HG02642 (cell line): ENCODE results near the gene GTF3C5.
"Not testable (repeated sequence)": the region's sequence is repeated elsewhere in the genome, so short reads cannot be mapped to it uniquely, and the experiment has no call there.

Experiments
- ATAC-seq: cut with Tn5 transposase; IDR thresholded peaks from one replicate; pipeline ENCODE4 v1.9.1; 2021; ENCODE audit warnings: mild to moderate bottlenecking; ENCODE audit not compliant: unreplicated experiment, poor library complexity

Gene GTF3C5

GRCh38 chr9:133027134-133027533 lies 3.7 kb upstream of the GTF3C5 start:
- no peak for ATAC-seq

DNA sequence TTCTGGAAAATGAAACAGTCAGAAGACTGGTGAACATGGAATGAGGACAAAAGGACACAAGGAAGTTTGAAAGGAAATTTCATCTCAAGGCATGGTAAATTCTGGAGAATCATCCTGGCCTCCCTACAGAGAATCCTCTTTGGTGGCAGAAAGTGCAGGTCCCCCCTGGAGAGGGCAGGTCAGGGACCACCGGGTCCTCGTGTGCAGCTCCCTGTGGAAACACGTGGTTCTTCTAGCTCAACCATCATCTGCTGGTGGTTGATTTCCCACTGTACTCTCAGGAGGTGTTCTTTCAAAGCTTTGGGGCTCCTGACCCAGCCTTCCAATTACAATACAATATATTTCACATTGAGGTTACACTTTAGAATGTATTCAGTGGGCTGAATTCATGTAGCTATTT lies 2.6 kb upstream of the GTF3C5 start:
- no peak for ATAC-seq

- ATAC-seq: no peak
Observed at GRCh38 chr9:133029994-133030316, 842 bp upstream of the GTF3C5 start.

DNA sequence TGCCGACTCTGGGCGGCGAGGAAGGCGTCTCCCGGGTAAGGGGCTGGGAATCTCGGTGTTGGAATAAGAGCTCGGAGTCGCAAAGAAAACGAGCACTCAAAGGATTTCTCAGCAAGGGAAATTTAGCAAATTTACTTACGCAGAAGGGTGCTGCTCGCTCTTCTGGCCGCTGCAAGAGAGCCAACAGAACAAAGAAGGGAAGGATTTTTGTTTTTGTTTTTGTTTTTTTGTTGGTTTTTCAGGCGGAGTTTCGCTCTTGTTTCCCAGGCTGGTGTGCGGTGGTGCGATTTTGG lies 279 bp downstream of the GTF3C5 start:
- no peak for ATAC-seq

GRCh38 chr9:133031496-133031911 lies 707 bp downstream of the GTF3C5 start:
- ATAC-seq: no peak

GRCh38 chr9:133032171-133032570 lies 1.4 kb downstream of the GTF3C5 start:
- ATAC-seq: no peak

DNA sequence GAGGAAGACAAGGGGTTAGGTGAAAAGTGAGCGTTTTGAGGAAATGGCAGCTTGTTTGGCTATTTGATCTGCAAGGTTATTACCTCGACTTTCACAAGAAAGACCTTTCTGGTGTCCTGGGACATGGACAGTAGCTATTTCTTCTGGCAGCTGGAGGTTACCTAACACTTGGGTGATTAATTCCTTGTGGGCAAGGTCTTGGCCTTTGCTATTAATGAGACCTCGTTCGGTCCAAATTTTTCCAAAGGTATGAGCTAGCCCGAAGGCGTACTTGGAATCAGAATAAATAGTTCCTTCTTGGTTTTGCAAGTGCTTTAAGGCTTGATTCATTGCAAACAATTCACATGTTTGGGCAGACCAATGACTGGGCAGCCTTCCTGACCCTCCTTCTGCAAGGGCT lies 4.9 kb downstream of the GTF3C5 start:
- ATAC-seq: no peak

DNA sequence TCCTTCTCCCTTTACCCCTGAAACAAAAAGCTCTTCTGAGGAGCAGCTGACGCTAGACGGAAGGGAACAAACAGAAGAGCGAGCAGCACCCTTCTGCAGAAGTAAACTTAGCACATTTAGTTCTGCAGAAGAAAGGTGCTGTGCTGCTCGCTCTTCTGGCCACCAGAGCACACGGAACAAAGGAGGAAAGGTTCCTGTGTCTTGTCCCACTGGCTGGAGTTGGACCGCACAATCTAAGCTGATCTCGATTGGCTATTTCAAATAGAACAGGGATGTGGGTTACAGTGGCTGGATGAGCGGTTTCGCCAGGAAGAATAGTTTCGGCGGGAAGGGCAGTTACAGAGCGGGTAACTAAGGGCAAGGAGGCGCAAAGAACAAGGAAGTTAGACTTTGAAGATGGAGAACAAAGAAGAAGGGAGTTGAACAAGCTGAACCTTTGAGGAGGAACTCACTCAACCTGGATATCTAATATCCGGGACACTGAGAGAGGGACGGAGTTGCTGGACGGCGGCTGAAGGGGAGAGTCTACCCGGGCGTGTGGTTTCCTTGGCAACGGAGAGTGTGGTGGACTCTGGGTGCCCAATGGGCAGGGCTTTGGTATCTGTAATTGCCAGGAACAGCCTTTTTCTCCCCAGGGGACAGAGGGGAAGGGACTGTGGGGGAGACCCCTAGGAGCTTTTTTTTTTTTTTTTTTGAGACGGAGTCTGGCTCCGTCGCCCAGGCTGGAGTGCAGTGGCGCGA lies 7.1 kb downstream of the GTF3C5 start:
- ATAC-seq: no peak

- ATAC-seq: not testable (repeated sequence)
Observed at GRCh38 chr9:133040892-133041479, 10.2 kb downstream of the GTF3C5 start.

GRCh38 chr9:133041958-133042357 lies 11.2 kb downstream of the GTF3C5 start:
- ATAC-seq: no peak

DNA sequence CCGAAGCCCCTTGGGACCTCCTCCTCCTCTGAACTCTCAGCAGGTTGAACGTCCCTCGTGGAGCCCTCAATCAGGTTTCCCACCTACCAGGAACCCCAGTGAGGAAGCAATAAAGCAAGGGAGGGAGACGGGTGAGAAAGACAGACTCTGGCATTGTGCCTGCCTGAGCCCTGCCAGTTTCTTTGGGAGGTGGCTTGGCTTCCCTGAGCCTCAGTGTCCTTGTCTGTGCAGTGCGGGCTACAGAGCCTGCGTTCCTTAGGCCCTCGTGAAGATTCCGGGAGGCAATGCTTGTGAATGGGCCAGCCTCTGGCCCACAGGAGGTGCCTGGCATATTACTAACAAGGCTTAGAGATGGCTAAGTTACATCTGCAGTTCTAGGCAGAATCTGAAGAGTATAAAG lies 11.9 kb downstream of the GTF3C5 start:
- no peak for ATAC-seq

- no peak for ATAC-seq
Observed at GRCh38 chr9:133043449-133044035, 12.7 kb downstream of the GTF3C5 start.

DNA sequence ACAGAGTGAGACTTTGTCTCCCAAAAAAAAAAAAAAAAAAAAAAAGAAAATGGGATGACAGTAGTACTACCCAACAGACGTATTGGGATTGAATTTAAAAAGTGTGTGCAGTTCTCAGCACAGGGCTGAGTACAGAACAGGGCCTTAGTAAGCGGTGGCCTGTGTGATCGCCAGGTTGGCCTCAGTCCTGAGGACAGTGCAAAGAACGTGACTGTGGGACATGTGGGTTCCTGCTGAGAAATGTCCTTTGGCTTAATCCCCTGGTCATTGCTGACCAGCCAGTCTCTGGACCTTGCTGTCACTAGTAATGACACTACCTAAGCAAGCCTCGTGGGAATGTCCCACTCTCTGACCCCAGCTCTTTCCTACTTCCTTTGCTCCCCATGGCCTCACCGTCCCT lies 13.3 kb downstream of the GTF3C5 start:
- no peak for ATAC-seq

DNA sequence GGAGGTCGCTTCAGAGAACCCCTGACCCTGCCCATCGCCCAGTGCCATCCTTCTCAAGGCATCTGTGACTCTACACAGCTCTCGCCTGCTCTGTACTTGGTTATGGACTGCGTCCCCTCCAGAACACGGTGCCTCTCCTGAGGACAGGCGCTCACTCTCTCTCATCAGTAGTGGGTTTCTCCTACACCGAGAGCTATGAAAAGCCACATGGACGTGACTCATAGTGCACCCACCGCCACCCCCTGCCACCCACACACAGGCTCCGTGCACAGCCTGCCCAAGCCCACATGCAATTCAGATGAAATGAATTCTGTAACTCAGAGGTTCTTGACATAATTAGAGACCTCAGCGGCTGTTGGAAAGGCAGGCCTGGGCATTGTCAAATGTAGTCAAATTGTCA lies 13.9 kb downstream of the GTF3C5 start:
- no peak for ATAC-seq

DNA sequence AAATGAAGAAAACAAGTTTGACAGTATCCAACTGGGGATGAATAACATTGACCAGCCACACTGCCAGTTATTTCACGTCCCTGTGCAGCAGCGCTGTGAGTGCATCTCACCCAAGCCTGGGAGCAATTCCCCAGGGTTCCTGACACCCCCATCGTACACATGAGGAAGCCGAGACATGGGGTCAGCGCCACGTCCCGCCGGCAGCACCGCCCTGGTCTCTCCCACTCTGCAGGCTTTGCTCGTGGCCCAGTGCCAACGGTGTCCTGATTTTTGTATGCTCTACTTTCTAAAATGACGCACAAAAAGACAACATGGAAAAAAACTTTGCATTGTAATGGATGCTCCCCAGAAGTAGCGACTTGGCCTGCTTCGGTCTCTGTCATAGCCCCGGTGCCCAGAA lies 14.3 kb downstream of the GTF3C5 start:
- no peak for ATAC-seq

- ATAC-seq: no peak
Observed at GRCh38 chr9:133046196-133046899, 15.6 kb downstream of the GTF3C5 start.

- no peak for ATAC-seq
Observed at GRCh38 chr9:133046900-133047295, 16.1 kb downstream of the GTF3C5 start.

DNA sequence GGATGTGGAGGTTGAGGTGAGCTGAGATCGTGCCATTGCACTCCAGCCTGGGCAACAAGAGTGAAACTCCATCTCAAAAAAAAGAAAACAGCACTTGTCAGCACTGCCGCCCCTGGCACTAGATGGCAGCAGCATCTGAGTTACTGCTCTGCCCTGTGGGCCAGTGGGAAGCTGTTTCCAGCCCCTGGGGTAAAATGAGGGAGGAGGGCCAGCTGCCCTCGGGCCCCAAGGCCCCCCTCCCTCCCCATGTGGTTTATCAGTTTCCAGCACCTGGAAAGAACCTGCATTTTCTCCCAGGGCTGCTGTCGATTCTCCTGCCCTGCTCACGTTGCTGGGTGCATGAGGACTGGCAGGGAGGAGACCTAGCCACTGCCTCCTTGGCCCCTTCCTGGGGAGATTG lies 17.8 kb downstream of the GTF3C5 start:
- ATAC-seq: no peak

DNA sequence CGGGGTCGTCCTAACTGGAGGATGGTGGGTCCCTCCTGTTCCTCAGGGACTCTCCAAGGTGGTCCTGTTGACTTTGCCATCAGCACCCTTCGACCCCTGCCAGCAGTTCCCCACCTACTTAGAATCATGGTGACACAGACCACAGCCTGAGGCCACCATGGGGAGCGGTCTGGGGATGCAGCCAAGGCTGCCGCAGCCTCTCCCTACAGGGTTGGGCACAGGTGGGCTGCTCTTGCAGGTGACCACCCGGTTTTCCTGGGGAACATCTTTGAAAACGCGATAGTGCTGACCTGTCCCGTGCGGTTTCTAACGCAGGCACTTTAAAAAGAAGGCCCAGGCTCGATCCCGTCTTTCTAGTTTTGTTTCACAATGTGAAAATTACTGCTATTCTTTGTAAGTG lies 18.2 kb downstream of the GTF3C5 start:
- ATAC-seq: no peak

DNA sequence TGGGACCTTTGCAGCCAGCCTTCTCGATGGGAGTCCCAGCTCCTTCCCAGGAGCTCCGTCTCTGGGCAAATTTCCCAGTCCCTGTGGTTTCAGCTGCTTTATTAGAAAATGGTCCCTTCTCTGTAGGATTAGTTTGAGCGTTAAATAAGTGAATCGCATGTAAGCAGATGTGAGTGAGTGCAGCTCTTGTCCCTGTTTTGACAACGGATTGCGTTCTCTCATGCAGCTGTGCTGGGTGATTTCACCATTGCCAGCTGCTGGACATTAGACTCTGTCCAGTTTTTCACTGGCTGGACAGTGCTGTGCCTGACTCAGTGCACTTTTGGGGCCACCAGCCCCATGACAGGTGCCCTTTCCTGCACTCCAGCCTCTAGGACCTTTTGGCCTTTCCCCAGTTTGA lies 19.3 kb downstream of the GTF3C5 start:
- ATAC-seq: no peak

GRCh38 chr9:133050781-133051180 lies 20.0 kb downstream of the GTF3C5 start:
- ATAC-seq: no peak
